HepG2 (cell line): Measurements from ENCODE around the gene PDCD2. TPM values are rescaled to one million over a fixed set of nuclear protein-coding genes. Genes with fewer than 3 reads are reported as not detected.
A peak's percentile ranks its signal among the peaks of the same experiment; 100 is the strongest.

Source experiments
- ATRX ChIP-seq: sonication (generic); formaldehyde crosslinking; IDR thresholded peaks from 2 replicates; pipeline ENCODE4 v1.4.0; 2020; ENCODE audit warnings: missing genetic modification reagents, borderline replicate concordance
- E2F1 ChIP-seq: sonication (generic); formaldehyde crosslinking; IDR thresholded peaks from 2 replicates; pipeline ENCODE4 v1.5.0; 2020; ENCODE audit warnings: missing genetic modification reagents
- HOXA3 ChIP-seq: sonication (generic); formaldehyde crosslinking; IDR thresholded peaks from 2 replicates; pipeline ENCODE4 v1.5.0; 2020; ENCODE audit warnings: missing genetic modification reagents
- KLF15 ChIP-seq: sonication (generic); formaldehyde crosslinking; IDR thresholded peaks from 2 replicates; pipeline ENCODE4 v1.8.1; 2023; ENCODE audit warnings: borderline replicate concordance, mild to moderate bottlenecking, inconsistent platforms, missing genetic modification reagents, mixed read lengths
- MAF1 ChIP-seq: sonication (generic); formaldehyde crosslinking; IDR thresholded peaks from 2 replicates; pipeline ENCODE4 v1.5.0; 2020; ENCODE audit warnings: missing genetic modification reagents, borderline replicate concordance
- POLR2AphosphoS5 ChIP-seq: IDR thresholded peaks from 2 replicates; pipeline ENCODE4 v1.6.1; 2012; ENCODE audit warnings: low read depth, low read length
- RXRA ChIP-seq: sonication (generic); formaldehyde crosslinking; IDR thresholded peaks from 2 replicates; pipeline ENCODE4 v1.5.1; 2020; ENCODE audit warnings: missing genetic modification reagents
- SOX5 ChIP-seq: IDR thresholded peaks from 2 replicates; pipeline ENCODE4 v1.6.1; 2016; ENCODE audit warnings: borderline replicate concordance
- TCF12 ChIP-seq, 2 experiments: fragments of 450-650 bp in 1 of 2; sonication (generic) in 1 of 2; formaldehyde crosslinking in 1 of 2; IDR thresholded peaks; 2 replicates each; pipeline versions ENCODE4 v1.6.1 to v1.8.0; 2017 to 2022; ENCODE audit warnings: antibody characterized with exemption in 1 of 2, mild to moderate bottlenecking in 1 of 2, missing genetic modification reagents in 1 of 2, moderate library complexity in 1 of 2
- TEF ChIP-seq: sonication (generic); formaldehyde crosslinking; IDR thresholded peaks from 2 replicates; pipeline ENCODE4 v1.5.0; 2020; ENCODE audit warnings: missing genetic modification reagents
- THRA ChIP-seq: sonication (generic); formaldehyde crosslinking; IDR thresholded peaks from 2 replicates; pipeline ENCODE4 v1.4.0; 2020; ENCODE audit warnings: missing genetic modification reagents, borderline replicate concordance
- YY1 ChIP-seq: IDR thresholded peaks from 2 replicates; pipeline ENCODE4 v1.6.1; 2011; ENCODE audit warnings: low read length, low read depth, moderate library complexity, mild to moderate bottlenecking; ENCODE audit not compliant: insufficient read depth, insufficient replicate concordance
- ZNF121 ChIP-seq: sonication (generic); formaldehyde crosslinking; IDR thresholded peaks from 2 replicates; pipeline ENCODE4 v1.5.0; 2020; ENCODE audit warnings: mild to moderate bottlenecking, missing genetic modification reagents
- ZNF234 ChIP-seq: sonication (generic); formaldehyde crosslinking; conservative IDR thresholded peaks from 2 replicates; pipeline ENCODE4 v1.5.1; 2020; ENCODE audit warnings: mild to moderate bottlenecking, missing genetic modification reagents
- ZNF281 ChIP-seq: sonication (generic); formaldehyde crosslinking; IDR thresholded peaks from 2 replicates; pipeline ENCODE4 v1.4.0; 2020; ENCODE audit warnings: missing genetic modification reagents, borderline replicate concordance
- ZNF446 ChIP-seq: sonication (generic); formaldehyde crosslinking; IDR thresholded peaks from 2 replicates; pipeline ENCODE4 v1.5.0; 2020; ENCODE audit warnings: mild to moderate bottlenecking, missing genetic modification reagents
- ZNF576 ChIP-seq: sonication (generic); formaldehyde crosslinking; IDR thresholded peaks from 2 replicates; pipeline ENCODE4 v1.4.0; 2020; ENCODE audit warnings: mild to moderate bottlenecking, missing genetic modification reagents
- ZXDC ChIP-seq: sonication (generic); formaldehyde crosslinking; IDR thresholded peaks from 2 replicates; pipeline ENCODE4 v1.5.0; 2020; ENCODE audit warnings: mild to moderate bottlenecking, missing genetic modification reagents
- polyA plus RNA-seq, 8 experiments: library from polyadenylated mRNA; depleted of rRNA in 3 of 8; stranded (reverse) in 7 of 8; unstranded in 1 of 8; fragments of >200 nt; fragmentation: Illumina TruSeq in 4 of 8; extraction: Trizol in 4 of 8; gene quantifications; 2 replicates each; pipeline versions ENCODE4 v1.2.1 to v1.2.3, GENCODE V29; 2011 to 2016; ENCODE audit warnings: low read depth in 4 of 8, missing spikeins in 1 of 8, mixed read lengths in 1 of 8; ENCODE audit not compliant: insufficient read depth in 1 of 8
- total RNA-seq, 5 experiments: library from RNA; depleted of rRNA; stranded (reverse); fragments of >200 nt; fragmentation: Illumina TruSeq; extraction: Trizol; gene quantifications; 2 replicates each; pipeline ENCODE4 v1.2.3, GENCODE V29; 2016; ENCODE audit warnings: low read depth in 1 of 5

Gene PDCD2
- total and polyA plus RNA-seq, 2 of the 13 experiments (the other 11 are each of a cell fraction or from before 2014, with no cell fraction given), result 83.6 to 133 TPM

GRCh38 chr6:170554013-170554795 lies 30.2 kb downstream of the PDCD2 start, which contains the start of gene TBP (continued):
- TF ChIP-seq ZXDC (CRISPR knock-in tag) (peak; percentile 86), SOX5 (CRISPR knock-in tag) (no peak), ZNF446 (peak; percentile 68; the same call in 1 of the 2 replicates), TEF (CRISPR knock-in tag) (peak; percentile 61; the same call in 1 of the 2 replicates), ZNF576 (no peak), HOXA3 (CRISPR knock-in tag) (peak; percentile 100), ZNF281 (CRISPR knock-in tag) (peak; percentile 61; the same call in 1 of the 2 replicates), E2F1 (CRISPR knock-in tag) (peak; percentile 92), MAF1 (CRISPR knock-in tag) (no peak), ATRX (no peak), ZNF234 (no peak), TCF12 (IDR thresholded peaks at IDR 0.05) (no peak), TCF12 (CRISPR knock-in tag; IDR thresholded peaks at IDR 0.05) (no peak), POLR2AphosphoS5 (peak; percentile 90), KLF15 (CRISPR knock-in tag) (no peak), THRA (peak; percentile 96), YY1 (peak; percentile 92), ZNF121 (CRISPR knock-in tag) (no peak; the same call in 1 of the 2 replicates), RXRA (peak; percentile 99)
